HG03571 (cell line): Measurements from ENCODE around the gene EXOC6.
"Not testable (repeated sequence)": the region's sequence is repeated elsewhere in the genome, so short reads cannot be mapped to it uniquely, and the experiment has no call there.

Source experiments
- ATAC-seq: cut with Tn5 transposase; IDR thresholded peaks from one replicate; pipeline ENCODE4 v1.9.1; 2021; ENCODE audit not compliant: unreplicated experiment

Gene EXOC6

DNA sequence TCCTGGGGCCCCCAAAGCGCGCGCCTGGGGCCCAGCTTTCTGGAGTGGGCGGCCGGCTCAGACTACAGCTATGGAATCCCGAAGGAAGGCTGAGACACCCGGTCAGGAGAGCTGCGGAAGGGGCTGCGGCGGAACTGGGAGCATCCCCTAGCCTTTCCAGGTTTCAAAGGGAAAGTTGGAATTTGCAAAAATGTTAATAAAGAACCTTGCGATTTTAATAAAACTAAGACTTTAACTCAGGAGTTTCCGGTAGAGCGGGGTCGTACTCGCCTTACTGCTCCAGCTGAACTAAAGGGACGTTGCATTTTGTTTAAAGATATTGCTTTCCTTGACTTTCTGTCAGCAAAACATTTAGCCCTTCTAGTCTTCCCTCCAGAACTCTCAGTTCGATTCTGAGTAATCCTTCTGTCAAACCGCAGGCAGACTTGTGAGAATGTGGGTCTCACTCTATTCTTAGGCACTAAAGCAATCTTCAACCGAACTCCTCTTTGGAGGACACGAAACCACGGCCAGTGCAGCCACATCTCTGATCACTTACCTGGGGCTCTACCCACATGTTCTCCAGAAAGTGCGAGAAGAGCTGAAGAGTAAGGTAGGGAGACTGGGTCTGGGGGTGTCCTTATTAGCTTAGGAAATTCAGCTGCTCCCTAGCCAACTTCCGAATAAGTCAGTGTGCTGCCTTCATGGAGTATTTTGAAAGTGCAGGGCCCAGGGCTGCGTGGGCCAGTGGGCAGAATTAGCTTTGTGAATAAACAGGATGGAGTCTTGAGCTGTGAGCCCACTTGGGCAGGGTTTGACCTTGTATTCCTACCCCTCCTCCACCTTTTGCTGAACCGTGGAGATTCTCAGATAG is 227.3 kb downstream of the EXOC6 start:
- ATAC-seq, result no peak

DNA sequence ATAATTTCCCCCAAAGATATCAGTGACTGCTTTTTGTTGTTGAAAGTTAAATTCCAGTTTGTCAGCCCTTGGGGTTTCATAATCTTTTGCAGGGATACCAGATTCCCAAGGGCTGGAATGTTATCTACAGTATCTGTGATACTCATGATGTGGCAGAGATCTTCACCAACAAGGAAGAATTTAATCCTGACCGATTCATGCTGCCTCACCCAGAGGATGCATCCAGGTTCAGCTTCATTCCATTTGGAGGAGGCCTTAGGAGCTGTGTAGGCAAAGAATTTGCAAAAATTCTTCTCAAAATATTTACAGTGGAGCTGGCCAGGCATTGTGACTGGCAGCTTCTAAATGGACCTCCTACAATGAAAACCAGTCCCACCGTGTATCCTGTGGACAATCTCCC is 228.6 kb downstream of the EXOC6 start:
- no peak for ATAC-seq

DNA sequence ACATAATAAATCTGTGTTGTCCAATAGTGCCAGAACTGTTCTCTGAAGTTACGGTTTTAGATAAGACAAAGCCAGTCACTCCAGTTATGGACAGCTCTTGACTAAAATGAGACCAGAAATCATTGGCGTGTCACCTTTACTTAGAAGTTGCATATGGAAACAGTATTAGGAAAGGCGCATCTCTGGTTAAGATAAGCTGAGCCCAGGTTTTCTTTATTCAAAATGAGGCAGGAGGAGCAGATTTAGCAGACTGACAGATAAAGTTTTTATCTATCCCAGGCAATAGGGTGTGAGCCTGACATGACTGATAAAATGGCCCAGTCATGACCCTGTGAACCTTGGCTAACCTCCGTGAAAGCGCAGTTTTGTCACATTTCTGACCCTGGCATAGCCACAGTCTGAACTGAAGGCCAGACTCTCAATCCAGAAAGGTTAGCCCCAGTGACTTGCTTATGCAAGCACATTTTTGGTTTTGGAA is 229.6 kb downstream of the EXOC6 start:
- no peak for ATAC-seq

DNA sequence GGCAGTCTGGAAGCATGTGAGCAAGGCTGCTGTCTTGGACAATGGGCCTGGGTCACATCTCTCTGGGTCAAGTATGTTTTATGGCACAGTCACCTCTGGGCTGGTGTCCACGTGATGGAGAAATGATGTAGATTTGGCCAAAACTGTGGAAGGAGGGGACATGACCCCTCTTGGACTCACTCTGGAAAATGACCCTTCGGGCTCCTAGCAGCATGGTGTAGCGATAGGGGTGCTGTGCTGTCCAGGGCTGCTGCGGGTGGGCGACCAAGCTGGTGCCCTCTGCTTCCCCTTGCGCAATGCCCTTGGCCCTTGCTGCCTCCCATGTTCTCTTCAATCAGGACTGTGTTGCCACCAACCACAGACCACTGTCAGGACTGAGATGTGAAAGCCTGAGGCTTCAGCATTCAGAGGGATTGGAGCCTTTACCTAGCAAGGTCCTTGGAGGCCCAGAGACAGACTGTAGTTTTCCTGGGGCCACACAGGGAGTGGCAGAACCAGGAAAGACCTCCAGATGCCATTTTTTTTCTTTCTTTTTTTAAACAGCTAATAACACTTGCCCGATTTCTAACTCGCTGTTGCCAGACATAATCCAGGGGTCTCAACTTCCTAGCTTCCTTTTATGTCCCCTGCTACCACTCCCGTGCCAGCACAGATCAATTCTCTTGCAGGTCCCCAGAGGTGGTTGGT is 231.5 kb downstream of the EXOC6 start:
- no peak for ATAC-seq

DNA sequence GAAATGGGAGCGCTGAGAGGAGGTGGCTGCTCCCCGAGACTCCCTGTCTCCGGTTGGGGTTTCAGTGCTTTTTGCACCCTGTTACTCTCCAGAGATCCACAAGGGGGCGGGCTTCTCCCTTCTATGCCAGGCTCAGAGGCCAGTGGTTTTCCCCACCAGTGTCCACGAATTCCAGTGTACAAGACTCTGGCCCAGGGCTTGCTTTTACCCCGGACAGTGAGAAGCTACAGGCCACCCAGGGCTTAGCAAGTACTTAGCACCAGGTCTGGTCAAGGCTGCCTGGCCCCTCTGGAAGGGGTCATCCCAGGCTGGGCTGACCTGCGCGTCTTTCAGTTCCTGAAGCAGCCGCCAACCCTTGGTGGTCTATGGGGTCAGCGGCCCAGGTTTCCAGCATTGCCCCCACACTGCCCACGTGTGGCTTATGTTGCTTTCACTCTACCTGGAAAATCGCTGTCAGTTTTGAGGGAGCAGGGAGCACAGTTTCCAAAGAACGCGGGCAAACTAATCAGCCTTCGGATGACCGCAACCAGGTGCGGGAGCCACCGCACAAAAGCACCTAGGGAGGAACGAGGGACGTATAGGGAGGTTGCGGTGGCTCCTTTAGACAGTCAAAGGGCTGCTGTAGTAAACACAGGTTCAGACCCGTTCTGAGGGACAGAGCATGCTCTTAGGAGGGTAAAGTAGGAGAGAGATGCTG is 232.2 kb downstream of the EXOC6 start:
- no peak for ATAC-seq

- no peak for ATAC-seq
Measured at GRCh38 chr10:93081318-93081717, 233.0 kb downstream of the EXOC6 start.

- ATAC-seq, result no peak
Measured at GRCh38 chr10:93081834-93082233, 233.5 kb downstream of the EXOC6 start.

DNA sequence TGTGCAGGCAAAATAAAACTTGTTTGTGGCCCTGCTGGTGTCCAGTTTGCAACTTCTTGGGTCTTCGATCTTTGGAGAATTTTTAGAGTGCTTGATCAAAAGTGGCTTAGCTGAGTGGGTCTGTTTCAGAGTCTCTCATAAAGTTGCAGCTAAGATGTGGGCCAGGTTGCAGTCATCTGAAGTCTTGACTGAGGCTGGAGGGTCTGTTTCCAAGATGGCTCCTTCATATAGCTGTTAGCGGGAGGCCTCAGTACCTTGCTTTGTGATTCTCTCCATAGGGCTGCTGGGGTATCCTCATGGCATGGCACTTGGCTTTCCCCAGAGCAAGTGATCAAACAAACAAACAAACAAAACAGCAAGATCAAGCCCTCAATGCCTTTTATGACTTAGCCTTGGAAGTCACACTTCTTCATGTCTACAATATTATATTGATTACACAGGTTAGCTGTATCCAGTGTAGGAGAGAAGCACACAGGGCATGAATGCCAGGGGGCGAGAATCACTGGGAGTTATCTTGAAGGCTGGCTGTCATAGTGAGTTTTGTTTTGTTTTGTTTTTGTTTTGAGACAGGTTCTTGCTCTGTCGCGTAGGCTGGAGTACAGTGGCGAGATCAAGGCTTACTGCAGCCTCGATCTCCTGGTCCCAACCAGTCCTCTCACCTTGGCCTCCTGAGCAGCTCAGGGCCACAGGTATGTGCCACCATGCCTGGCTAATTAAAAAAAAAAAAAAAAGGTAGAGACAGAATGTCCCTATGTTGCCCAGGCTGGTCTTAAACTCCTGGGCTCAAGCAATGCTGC is 235.6 kb downstream of the EXOC6 start:
- no peak for ATAC-seq

DNA sequence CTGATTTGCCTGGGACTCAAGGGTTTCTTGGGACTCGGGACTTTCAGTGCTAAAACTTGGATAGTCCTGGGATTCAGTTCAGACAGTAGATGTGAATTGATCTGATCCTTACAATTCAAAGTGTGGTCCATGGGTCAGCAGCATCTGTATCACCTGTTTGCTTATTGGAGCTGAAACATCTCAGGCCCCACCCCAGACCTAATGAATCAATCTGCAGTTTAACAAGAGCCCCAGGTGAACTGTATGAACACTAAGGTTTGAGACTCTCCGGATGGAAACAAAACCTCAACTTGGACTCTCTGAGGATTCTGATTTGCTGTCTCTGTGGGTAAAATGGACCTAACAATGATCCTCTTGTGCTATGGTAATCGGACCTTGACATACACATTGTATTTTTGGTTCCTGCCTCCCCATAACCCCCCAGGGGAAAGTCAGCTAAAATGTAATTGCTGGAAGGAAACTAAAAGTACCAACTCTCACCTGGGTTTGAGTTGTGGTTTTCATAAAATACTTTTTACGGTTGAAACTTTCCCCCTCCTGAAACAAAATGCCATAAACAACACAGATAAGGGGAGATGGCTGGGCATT is 237.0 kb downstream of the EXOC6 start:
- ATAC-seq, result no peak

DNA sequence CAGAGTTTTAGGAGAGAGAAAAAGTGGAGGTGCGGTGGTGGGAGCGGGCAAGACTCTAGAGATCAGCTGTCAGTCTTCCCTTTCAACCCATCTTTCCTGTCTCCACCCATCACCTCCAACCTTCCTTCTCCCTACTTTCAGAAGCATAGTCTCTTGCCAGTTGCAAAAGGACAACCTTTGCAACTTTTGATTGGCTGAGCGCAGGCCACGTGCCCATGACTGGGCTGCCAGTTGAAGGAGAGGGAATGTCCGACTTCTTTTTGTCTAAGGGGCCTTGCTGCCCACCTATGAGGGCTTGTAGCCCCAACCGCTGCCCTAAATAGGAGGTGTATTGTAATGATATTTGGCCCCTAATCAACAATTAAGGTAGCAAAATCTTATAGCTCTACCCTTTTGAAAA is 238.0 kb downstream of the EXOC6 start:
- ATAC-seq, result no peak

GRCh38 chr10:93087846-93088245 is 239.5 kb downstream of the EXOC6 start:
- no peak for ATAC-seq

DNA sequence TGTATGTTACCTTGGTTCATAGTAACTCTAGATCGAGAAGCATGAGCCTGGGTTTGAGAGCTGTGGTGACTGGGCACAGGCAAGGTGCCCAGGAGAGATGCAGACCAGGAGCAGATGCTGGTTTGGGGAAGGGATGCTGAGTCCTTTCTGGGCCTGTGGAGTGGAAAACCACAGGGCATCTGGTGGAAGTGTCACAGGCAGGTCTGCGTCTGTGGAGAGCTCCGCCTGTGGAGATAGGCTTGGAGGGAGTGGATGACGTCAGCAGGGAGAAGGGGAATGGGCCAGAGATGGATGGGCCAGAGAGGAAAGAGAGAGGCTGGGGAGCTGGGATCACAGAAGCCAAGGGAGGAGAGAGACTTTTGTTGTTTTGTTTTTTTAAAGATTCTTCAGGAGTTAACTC is 240.1 kb downstream of the EXOC6 start:
- no peak for ATAC-seq

GRCh38 chr10:93090619-93091018 is 242.3 kb downstream of the EXOC6 start:
- ATAC-seq, result no peak

GRCh38 chr10:93091960-93092359 is 243.6 kb downstream of the EXOC6 start:
- no peak for ATAC-seq

GRCh38 chr10:93095225-93095624 is 246.9 kb downstream of the EXOC6 start:
- ATAC-seq, result no peak

- ATAC-seq, result no peak
Measured at GRCh38 chr10:93096901-93097300, 248.6 kb downstream of the EXOC6 start.

DNA sequence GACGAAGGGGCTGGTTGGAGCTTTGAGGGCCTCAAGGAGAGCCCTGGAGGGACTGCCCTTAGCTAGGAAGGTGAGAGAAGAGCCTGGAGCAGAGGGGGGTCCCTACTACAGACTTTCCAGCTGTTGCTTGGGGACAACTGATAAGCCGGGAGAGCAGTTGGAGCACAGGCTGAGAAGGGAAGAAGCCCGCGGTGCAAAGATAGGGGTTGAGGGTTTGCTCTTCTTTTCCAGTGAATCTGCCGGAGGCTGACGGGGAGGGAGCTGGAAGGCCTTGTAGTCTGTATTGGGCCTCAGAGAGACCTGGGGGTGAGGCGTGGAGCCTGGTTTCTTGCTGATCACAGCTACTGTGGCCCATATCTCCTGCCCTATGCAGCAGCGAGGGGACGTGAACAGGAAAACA is 249.1 kb downstream of the EXOC6 start:
- ATAC-seq, result no peak

DNA sequence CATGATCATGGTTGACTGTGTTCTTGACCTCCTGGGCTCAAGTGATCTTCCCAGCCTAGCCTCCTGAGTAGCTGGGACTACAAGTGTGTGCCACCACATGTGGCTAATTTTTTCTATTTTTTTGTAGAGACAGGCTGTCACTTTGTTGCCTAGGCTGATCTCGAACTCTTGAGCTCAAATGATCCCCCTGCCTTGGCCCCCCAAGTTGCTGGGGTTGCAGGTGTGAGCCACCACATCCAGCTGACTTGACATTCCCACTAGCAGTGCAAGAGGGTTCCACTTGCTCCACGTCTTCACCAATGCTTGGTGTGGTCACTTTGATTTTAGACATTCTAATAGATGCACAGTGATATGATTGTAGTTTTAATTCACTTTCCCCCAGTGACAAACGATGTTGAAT is 250.5 kb downstream of the EXOC6 start:
- ATAC-seq, result no peak

DNA sequence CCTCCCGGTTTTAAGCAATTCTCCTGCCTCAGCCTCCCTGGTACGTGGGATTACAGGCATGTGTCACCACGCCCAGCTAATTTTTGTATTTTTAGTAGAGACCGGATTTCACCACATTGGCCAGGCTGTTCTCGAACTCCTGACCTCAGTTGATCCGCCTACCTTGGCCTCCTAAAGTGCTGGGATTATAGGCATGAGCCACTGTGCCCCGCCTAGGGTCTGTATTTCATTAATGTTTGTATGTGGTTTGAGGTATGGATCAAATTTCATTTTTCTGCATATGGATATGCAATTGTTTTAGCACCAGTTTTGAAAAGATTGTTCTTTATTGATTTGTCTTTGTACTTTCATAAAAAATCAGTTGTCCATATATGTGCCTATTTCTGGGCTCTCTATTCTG is 251.3 kb downstream of the EXOC6 start:
- ATAC-seq, result no peak

DNA sequence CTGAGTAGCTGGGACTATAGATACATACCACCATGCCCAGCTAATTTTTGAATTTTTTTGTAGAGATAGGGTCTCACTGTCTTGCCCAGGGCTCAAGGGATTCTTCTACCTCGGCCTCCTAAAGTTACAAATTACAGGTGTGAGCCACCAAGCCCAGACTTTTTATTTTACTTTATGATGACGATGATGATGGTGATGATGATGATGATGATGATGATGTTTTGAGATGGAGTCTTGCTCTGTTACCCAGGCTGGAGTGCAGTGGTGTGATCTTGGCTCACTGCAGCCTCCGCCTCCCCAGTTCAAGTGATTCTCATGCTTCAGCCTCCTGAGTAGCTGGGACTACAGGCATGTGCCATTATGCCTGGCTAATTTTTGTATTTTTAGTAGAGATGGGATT is 252.8 kb downstream of the EXOC6 start:
- not testable (repeated sequence) for ATAC-seq

DNA sequence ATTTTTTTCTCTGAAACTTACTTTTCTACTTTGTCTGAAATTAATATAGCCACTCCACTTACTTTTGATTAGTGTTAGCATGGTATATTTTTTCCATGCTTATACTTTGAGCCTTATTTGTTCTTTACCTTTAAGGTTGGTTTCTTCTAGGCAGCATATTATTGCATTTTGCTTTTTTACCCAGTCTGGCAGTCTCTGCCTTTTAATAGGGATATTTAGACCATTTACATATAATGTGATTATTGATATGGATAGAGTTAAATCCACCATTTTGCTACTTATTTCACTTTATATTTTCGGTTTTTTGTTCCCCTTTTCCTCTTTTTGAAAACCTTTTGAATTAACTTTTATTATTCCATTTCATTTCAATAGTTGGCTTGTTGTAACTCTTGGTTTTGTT is 255.6 kb downstream of the EXOC6 start:
- no peak for ATAC-seq
